ENCODE data around the gene COL16A1.
"Not testable (repeated sequence)": the region's sequence is repeated elsewhere in the genome, so short reads cannot be mapped to it uniquely, and the experiment has no call there.

COL16A1 gene

DNA sequence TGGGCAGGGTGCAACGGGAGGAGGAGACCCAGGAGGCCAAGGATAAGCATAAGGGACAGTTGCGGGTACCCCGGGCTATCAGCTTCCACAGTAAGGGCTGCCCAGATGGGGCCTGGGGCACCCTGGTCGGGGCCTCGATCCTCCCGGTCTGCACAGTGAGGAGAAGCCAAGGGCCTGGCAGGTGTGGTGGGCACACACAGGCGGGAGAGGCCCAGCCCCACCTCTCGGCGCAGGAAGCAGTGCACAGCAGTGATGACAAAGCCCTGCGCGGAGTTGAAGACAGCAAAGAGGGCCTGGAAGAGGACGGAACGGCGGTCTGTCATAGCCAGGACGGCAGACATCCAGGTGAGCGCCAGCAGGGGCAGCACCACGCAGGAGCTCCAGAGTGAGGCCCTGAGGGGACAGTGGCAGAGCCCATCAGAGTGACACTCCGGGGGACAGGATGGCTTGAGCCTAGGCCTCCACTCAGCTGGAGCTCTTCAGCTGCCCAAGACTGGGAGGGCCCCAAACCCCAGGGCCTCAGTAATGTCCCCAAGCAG, 29.0 kb upstream of the COL16A1 start:
- DNase-seq, result no peak

DNA sequence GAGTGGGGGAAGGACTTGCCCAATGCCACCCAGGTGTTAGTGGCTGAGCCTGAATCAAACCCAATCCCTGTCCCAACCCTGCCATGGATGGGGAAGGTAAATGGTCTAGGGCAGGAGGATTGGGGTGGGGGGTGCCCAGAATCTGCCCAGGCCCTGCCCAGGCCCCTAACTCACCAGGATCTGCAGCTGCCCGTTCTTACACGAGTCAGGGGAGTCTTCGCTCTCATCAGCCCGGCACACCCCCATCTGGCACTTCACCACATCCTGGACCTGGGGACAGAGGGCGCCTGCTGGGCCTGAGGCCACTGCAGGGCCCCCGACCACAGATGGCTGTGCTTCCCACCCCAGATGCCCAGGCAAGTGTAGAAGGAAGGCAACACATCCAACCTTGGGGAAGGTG, 28.5 kb upstream of the COL16A1 start:
- DNase-seq, result no peak

DNA sequence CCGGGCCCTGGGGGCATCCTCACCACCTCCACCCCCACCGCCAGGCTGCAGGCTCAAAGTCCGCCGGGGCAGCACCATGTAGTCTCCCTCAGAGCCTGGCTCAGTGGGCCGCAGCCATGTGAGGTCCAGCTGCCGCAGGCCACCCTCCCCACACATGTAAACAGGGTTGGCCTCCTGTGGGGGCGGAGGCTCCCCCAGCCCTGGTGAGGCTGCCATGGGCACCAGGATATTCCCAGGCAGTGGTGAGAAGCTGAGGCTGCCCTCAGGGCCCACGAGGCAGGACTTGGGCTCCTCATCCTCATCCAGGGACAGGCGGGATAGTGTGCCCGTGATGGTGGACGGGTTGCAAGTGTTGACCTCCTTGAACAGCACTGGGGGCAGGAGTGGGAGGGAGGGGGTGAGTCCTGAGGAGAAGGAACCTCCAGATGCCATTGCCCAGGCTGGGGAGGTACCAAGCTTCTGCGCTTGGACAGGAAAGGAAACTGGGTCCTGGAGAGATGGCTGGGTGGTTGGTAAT, 27.3 kb upstream of the COL16A1 start:
- no peak for DNase-seq

DNA sequence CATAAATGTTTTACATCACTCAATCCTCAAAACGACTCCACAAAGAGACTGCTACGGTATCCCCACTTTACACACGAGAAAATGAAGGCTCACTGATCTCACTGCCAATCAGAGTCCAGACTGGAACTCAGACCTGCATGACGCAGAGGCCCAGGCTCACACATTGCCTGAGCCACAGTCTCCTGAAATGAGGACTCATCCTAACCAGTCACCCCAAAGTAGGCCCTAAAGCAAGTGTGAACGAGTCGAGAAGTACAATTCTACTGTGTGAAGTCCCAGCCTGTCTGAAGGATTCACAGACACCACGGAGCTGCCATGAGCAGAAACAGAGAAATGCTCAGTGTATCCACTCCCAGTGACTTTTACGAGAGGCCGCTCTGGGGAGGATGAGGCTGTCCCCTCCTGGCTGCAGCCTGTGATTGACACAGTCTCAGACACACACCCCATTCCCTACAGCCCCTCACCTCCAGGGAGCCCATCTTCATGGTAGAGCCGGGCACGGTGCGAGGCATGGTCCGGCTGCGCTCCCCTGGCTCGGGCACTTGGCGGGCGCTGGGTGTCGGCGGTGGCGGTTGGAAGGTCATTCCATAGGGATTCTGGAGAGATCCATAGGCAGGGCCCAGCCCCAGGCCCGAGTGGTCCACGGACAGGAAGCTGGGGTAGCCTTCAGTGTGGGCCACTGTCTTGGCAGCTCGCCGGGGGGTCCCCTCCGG, 26.7 kb upstream of the COL16A1 start:
- no peak for DNase-seq

DNA sequence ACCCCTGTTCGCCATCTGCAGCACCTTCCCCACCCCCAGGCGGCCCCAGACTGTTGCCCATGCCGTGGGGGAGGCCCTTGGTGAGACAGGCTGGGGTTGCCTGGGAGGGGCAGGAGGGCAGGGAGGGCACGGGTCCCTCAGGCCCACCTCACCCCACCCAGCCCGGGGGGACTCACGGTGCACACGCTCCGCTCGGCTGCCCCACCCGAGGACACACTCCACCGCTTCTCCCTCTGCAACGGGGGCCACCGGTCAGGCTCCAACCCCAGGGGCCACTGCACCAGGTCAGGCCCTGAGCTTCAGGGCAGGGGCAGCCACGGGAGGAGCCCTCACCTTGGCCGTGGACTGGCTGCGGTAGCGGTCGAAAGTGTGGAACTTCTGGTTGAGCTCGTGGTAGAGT, 24.0 kb upstream of the COL16A1 start:
- DNase-seq, result no peak

DNA sequence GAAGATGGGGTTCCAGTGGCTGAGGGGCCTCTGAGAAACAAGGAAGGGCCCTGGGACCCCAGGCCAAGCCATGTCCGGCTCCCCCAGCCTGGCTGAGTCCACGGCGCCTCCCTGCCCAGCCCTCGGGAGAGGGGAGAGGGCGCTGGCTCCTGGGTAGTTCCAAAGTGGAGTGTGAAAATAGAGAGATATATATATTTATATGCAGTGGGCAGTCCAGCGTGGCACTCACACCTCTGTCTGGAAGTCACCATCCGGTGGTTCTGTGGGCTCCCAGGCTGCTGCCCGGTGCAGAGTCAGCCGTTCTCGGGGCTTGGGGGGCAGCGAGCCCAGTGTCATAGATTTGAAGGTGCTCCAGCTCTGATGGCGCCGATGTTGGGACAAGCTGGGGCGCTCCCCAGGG, 23.4 kb upstream of the COL16A1 start:
- no peak for DNase-seq

DNA sequence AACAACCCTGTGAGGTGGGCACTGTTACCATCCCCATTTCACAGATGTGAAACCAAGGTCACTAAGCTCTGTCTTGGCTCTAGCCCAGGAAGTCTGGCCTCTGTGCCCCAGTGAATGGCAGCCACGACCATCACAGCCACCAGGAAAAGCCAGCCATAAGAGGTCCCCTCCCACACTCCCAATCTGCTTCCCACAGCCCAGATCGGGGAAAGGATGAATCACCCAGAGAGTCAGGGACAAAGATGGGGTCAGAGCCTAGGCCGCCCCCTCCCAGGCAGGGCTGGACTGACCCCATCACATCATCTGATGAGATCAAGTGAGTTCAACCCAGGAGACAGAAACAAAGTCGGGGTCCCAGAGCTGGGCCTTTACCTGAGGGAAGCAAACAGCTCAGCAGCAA, 22.9 kb upstream of the COL16A1 start:
- no peak for DNase-seq

DNA sequence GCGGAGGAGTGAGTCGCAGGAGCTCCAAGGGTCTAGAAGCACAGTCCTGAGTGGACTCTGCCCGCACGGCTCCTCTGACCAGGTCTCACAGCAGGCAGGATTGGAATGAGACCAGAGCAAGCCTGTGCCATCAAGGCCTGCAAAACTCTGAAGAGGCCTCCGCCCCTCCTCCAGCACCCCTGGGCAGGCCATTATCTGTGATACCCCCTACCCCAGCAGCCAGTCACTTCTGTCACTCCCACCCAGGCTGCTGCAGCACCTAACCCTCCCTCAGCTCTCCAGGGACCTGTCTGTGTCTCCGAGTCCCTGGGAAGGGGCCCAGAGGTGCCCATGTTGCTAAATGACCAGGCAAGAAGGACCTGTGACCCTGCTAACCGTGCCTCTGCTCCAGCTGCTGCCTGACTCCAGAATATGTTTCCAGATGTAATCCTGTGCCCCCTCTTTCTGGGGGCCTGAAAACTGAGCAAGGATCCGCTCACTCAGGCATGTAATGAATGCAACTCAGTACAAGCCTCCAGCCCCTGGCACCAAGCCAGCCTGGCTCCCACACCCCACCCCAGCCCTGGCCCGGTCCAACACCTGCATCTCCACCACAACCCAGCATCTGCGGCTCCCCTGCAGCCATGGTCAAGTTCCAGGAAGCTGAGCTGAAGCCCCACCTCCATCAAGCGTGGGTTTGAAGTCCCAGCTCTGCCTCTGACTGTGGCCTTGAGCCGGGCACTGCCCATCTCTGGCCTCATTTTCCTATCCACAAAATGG, 22.1 kb upstream of the COL16A1 start:
- peak; percentile 20 to 73 for DNase-seq

DNA sequence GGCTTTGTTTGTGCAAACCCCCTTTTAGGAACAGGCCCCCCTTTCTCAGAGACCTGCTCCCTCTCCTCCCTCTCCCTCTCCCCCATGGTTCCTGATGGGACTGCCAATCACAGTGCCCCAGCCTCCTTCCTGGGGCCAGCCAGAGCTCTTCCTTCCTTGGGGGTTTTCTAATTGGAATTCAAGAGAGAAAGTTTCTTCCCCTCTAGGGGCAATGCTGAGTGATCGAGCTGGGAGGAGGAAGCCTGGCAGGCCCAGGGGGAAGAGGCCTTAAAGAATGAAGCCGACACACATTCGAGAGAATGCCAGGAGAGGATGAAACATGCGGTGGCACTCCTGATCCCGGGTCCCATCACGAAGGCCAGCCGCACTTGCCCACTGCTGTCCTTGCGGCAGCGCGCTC, 21.3 kb upstream of the COL16A1 start:
- no peak for DNase-seq

DNA sequence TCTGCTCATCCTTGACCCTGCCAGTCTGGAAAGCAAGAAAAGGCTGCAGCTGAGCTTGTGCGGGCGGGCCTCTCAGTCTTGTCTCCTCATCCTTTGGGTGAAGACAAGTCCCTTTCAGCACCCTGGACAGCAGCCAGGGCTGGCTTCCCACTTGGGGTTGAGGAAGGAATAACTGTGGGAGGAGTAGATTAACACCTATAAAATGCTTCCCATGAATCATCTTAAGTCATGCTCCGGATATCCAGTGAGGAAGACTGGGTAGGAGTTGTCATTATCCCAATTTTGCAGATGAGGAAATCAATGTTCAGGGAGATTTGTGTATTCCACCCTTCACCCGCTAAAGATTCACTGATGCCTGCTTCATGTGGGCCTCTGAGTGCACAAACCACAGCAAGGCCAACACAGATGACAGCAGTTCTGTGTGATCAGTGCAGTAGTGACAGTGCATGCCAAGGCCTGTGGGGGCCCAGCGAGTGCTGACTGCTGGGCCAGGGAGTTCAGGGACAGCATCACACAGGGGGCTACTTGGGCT, 20.1 kb upstream of the COL16A1 start:
- DNase-seq, result no peak

DNA sequence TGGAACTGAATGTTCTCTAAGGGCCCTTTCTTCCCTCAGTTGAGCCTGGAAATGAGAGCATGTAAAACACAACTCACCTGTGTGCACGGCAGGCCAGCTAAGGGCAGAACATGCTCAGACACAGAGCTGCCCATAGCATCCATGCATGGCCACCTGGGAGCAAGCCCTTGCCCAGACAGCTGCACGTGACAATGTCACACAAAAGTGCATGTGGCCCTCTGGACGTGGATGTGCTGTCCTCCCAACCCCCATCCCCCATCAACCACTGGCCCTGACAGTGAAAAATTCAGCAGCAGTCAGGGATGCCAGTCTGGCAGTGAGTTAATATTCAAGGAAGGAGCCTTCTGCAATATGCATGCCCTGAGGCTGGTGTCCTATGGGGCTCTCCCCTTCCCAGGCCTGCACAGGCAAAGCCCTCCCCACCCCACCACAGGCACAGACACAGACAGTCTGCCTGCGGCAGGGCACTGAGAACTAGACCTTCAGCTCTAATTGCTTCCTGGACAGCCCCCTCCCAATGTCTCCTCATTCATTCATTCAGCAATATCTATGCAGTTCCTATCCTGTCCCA, 14.6 kb upstream of the COL16A1 start:
- no peak for DNase-seq

DNA sequence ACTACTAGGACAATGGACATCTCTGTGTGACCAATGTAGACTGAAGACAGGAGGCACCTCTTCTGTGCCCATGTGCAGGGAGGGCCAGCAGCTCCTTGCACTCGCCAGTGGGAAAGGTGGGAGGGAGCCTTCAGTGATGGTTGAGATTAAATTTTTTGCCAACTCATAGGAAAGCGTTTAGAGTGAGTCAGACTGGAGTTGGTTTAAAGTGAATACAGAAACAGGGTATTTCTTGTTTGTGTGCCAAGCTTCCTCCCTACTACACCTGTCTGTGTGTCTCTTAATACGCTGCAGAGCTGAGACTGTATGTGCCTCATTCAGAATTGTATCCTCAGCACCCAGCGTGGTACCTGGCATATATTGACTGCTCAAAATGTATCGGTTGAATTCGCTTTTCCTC, 13.5 kb upstream of the COL16A1 start:
- DNase-seq, result no peak

DNA sequence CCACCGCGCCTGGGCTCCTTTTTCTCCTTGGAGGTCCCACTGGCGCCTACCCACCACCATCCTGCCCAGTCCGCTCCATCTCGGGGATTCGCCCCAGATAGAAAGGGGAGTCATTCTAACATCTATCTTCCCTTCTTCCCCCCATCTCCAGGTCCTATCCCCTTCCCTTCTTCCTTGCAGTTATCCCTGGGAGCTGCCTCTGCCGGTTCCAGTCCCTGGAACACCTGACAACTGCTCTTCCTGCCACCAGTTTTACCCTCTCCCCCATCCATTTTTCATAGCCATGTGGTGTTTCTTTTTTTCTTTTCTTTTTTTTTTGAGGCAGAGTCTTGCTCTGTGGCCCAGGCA, 12.0 kb upstream of the COL16A1 start:
- DNase-seq, result no peak

DNA sequence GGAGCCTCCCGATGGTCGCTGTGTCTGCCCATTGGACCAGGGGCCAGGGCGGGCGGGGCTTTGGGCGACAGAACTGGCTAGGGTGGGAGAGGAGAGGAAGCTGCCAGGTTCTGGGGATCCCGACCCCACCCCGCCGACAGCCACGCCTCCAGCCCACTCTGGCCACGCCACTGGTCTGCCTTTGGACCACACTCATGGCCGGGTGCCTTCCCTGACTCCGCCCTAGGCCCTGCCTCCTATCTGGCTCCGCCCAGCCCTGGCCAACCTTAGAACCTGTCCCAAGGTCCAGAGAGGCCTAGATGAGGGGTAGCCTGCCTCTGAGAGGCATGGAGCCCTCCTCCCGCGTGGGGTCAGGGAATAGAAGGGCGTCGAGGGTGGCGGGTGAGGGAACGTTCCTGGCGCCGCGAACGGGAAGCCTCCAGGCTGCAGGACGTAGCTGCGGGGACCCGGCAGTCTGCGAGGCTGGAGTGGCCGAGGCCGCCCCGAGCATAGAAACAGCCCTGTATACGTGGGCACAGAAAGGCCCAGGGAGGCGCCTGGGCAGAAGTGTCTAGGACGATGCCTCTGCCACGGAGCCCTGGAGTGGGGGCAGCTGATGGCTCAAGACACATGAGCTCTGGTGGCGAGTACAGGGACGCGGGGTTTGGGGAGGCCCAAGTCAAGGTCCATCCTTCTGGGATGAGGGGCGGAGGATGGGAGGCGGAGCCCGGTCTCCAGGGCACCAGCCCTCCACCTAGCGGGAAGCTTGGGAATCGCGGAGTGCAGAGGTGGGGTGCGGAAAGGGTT, 11.5 kb upstream of the COL16A1 start:
- DNase-seq, result peak; percentile 33 to 82

DNA sequence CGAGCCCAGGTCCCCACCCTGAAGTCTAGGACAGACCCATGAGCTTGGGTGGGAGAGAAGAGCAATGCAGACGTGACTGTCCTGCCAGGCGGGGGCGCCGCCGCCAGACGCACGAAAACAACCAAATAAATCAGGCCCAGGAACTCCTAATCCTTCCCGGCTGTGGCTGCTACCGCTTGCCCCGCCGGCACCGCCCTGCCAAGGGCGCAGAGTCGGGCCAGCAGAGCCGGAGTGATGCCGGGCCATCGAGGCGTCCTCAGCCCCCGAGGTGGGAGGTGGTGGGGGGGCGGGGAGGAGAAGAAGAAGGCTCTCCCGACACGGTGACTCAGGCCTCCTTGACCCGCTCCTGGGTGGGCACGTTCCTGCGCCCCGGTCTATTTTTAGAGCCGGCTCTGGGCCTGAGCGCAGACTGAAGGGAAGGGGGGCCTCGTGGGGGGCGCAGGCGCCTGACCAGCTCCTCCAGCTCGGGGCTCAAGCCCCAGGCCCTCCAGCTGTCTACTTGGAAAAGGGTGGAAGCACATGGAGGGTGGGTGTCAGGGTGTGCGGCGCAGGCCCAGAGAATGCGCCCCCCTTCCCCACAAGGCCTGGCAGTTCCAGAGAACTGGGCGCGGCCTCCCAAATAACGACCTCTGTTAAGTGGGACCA, 10.7 kb upstream of the COL16A1 start:
- DNase-seq, result peak; percentile 35 to 58

DNA sequence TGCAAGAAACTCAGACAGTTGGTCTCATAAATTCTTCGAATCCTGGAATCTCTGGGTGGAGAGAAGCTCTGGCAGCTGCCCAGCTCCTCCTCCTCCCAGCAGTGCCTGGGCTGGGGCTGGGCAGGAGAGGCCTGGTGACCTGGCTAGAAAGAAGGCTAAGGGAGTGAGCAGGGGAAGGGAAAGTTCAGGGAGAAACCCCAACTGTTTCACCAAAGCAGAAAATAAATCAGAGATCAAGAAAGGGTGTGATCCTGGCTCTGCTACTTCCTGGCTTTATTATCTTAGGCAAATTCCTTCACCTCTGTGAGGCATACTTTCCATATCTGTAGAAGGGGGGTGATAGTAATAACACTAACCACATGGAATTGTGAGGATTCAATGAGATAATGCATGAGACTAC, 8.8 kb upstream of the COL16A1 start:
- DNase-seq, result peak; percentile 60 to 74

DNA sequence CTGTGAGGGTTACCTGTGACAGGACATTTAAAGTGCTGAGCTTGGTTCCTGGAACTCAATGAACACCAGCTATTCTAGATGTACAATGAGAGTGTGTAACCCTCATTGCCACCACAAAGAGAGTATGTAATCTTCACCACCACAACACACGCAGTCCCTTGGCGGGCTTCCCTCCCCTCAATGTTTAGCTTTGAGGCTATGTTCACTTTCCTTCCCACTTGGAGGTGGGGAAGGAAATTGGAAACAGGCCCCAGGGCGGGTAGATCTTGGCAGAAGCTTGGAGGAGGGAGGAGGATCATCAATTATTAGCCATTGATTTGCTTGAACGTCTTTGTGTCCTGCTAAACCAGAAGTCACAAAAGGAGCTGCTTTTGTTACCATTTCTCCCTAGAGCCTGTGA, 8.3 kb upstream of the COL16A1 start:
- no peak for DNase-seq

DNA sequence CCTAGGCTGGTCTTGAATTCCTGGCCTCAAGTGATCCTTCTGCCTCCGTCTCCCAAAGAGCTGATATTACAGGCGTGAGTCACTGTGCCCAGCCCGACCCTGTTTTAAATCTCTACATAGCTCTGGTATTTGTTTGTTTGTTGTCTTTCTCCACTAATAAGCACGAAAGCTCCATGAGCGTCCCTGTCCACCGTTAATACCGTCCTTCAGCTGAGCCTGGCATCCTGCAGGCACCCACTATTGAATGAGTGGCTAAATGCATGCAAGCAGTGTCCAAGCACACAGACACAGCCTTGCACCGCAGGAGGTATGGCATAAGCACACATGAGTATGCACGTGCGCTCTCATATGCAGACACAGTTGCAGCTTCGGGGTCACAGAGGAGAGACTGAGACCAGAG, 4.5 kb upstream of the COL16A1 start:
- DNase-seq, result no peak

DNA sequence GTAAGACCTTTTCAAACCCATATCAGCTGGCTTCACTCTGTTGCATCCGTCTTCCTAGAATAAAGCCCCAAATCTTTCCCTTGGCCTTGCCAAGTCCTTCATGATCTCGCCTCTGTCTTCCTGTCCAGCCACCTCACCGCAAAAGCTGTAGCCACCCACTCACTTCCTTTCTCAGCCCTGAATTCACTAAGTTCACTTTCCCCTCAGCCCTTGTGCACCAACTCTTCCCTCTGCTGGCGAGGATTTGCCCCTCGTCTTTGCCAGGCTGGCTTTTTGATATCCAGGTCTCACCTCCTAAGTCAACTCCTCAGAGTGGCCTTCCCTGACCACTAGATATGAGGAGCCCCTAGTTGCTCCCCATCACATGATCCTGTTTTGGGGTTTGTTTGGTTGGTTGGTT, 3.9 kb upstream of the COL16A1 start:
- no peak for DNase-seq

DNA sequence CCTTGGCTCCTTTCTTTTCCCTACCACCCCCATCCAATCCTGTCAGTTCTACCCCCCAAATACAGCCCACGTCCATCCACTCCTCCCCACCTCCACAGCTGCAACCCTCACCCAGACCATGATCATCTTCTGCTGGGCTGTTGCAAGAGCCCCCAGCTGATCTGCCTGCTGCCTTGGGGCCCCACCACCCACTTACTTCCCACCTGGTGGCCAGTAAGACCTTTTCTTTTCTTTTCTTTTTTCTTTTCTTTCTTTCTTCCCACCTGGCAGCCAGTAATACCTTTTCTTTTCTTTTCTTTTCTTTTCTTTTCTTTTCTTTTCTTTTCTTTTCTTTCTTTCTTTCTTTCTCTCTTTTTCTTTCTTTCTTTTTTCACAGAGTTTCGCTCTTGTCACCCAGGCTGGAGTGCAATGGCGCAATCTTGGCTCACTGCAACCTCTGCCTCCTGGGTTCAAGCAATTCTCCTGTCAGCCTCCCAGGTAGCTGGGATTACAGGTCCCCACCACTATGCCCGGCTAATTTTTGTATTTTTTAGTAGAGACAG, 3.3 kb upstream of the COL16A1 start:
- DNase-seq, result not testable (repeated sequence)

DNA sequence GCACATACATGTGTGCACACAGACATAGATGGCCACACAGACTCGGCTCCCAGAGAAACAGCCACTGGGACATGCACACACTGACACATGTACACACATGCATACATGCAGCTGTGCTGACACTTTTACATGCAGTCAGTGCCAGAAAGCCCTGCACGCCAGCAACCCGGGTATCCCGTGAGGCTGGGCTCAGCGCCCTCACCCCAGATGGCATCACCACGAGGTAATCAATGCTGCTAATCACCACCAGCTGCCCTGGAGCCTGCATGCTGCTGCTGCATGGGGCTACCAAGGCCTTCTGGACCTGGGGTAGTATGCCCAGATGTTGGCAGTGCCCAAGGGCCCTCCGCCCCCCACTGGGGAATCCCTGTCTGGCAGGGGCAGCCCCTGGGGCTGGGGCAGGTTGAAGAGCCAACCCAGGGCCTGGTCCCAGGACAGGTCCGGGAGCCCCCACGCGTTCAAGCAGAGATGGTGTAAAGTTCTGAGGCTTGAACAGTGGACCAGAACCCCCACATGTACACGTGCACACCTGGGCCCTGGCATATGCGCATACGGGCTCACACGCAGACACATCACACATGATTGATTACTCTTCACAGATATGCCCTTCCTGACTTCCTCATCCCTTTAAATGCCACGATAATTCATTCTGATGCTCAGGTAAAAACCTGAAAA, 2.7 kb upstream of the COL16A1 start:
- DNase-seq, result no peak
